Karpas-422 (cell line): ENCODE data around the gene GLDN. TPM values are rescaled to one million over a fixed set of nuclear protein-coding genes. Genes with fewer than 3 reads are reported as not detected.
"Not testable (repeated sequence)": the region's sequence is repeated elsewhere in the genome, so short reads cannot be mapped to it uniquely, and the experiment has no call there.

Source experiments
- DNase-seq: peaks from one replicate; pipeline ENCODE4 v3.0.0-alpha.2; 2015
- H2AFZ ChIP-seq: fragments of 200-600 bp; sonication (generic); 2 replicates; pipeline ENCODE4 v1.6.1; 2014; ENCODE audit warnings: antibody characterized with exemption, low read length, mixed read lengths
- H3K27ac ChIP-seq: fragments of 200-600 bp; sonication (generic); 2 replicates; pipeline ENCODE4 v1.5.1; 2014; ENCODE audit warnings: mild to moderate bottlenecking, low read length, moderate library complexity
- H3K27me3 ChIP-seq: fragments of 200-600 bp; sonication (generic); 2 replicates; pipeline ENCODE4 v1.6.1; 2014; ENCODE audit warnings: low read length, mixed read lengths
- H3K36me3 ChIP-seq: fragments of 200-600 bp; sonication (generic); 2 replicates; pipeline ENCODE4 v1.6.1; 2014; ENCODE audit warnings: low read length, mixed read lengths; ENCODE audit not compliant: insufficient read depth
- H3K4me1 ChIP-seq: fragments of 200-600 bp; sonication (generic); 2 replicates; pipeline ENCODE4 v1.6.1; 2014; ENCODE audit warnings: mild to moderate bottlenecking, low read length, mixed read lengths
- H3K4me2 ChIP-seq: fragments of 200-600 bp; sonication (generic); 2 replicates; pipeline ENCODE4 v1.6.1; 2014; ENCODE audit warnings: low read length, low read depth, mild to moderate bottlenecking; ENCODE audit not compliant: poor library complexity, severe bottlenecking
- H3K4me3 ChIP-seq: fragments of 200-600 bp; sonication (generic); 2 replicates; pipeline ENCODE4 v1.5.1; 2014; ENCODE audit warnings: mild to moderate bottlenecking, antibody characterized with exemption, low read length, mixed read lengths
- H3K79me2 ChIP-seq: fragments of 200-600 bp; sonication (generic); 2 replicates; pipeline ENCODE4 v1.6.1; 2014; ENCODE audit warnings: mild to moderate bottlenecking, low read length, mixed read lengths
- H3K9ac ChIP-seq: fragments of 200-600 bp; sonication (generic); 2 replicates; pipeline ENCODE4 v1.6.0; 2014; ENCODE audit warnings: low read length
- H3K9me2 ChIP-seq: fragments of 200-600 bp; sonication (generic), shearing (Covaris generic); replicated peaks from 2 replicates; pipeline ENCODE4 v1.6.0; 2014; ENCODE audit warnings: mild to moderate bottlenecking, low read length, moderate library complexity; ENCODE audit not compliant: insufficient read depth
- H3K9me3 ChIP-seq: fragments of 300-700, 200-600 bp; sonication (generic); 2 replicates; pipeline ENCODE4 v1.6.1; 2014; ENCODE audit warnings: low read length, mixed read lengths
- H4K20me1 ChIP-seq: fragments of 200-600 bp; sonication (generic); 2 replicates; pipeline ENCODE4 v1.6.1; 2014; ENCODE audit warnings: mild to moderate bottlenecking, antibody characterized with exemption, low read length, low read depth; ENCODE audit not compliant: insufficient read depth
- total RNA-seq: library from RNA; depleted of rRNA; stranded (reverse); fragments of >200 nt; shearing (Covaris generic); gene quantifications from 2 replicates; pipeline ENCODE4 v1.2.3, GENCODE V29; 2014; ENCODE audit warnings: low replicate concordance

Gene GLDN
- total RNA-seq, 1 experiment from 2014 or later, result not detected

DNA sequence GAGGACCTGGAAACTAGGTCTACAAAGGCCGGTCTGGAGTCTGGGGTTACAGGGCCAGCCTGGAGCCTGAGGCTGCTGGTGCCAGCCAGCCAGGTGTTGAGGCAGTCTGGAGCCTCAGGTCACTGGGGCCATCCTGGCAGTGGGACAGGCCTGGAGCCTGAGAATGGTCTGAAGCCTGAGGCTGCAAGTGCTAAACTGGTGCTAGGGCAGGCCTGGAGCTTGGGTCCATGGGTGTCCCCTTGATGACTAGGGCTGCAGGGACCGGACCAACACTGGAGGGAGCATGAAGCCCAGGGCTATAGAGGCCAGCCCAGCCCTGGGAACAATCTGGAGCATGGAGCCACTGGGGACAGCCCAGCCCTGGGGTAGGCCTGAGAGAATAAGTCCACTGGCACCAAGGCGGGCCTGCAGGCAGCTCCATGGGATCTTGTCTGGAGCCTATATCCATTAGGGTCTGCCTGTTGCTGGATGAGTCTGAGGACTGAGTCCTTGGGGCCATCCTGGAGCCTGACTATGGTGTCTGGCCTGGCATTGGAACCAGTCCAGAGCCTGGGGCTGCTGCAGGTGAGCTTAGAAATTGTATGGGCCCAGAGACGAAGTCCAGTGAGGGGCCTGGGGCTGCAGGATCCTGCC is 101.9 kb downstream of the GLDN start:
- Histone ChIP-seq H3K79me2 (no peaks in the 10 kb centered on the region), H3K27ac (no peak overlapping the region), H3K4me1 (no peaks in the 10 kb centered on the region), H3K27me3 (no peaks in the 10 kb centered on the region), H3K4me3 (no peak overlapping the region), H4K20me1 (no peaks in the 10 kb centered on the region), H3K36me3 (no peaks in the 10 kb centered on the region), H3K9me2 (no peaks in the 10 kb centered on the region), H3K9ac (no peak overlapping the region), H3K9me3 (no peaks in the 10 kb centered on the region), H2AFZ (no peak overlapping the region), H3K4me2 (no peak overlapping the region)
- DNase-seq, result no peak

DNA sequence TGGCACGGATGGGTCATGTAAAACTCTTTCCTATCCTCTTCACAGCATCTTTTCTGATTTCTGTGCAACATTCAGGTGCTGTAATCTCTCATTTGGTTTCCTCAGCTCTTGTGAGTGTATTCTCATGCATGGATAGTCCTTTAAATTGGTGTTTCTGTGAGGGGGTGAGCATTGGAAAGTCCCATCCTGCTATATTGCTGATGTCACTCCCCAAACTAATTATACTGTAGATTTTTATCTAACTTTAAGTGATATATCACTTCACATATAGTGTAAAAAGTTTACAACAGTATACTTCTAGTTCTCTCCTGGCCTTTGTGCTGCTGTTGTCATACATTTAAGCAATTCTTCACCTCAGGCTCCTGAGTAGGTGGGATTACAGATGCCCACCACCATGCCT is 102.7 kb downstream of the GLDN start:
- H3K36me3 ChIP-seq, result no peaks in the 10 kb centered on the region
- H3K4me1 ChIP-seq, result no peaks in the 10 kb centered on the region
- no peaks in the 10 kb centered on the region for H3K27me3 ChIP-seq
- H4K20me1 ChIP-seq, result no peaks in the 10 kb centered on the region
- no peak overlapping the region for H3K27ac ChIP-seq
- H3K4me3 ChIP-seq, result no peak overlapping the region
- no peaks in the 10 kb centered on the region for H3K9me2 ChIP-seq
- H3K9ac ChIP-seq, result no peak overlapping the region
- no peaks in the 10 kb centered on the region for H3K9me3 ChIP-seq
- no peak for DNase-seq
- no peaks in the 10 kb centered on the region for H3K79me2 ChIP-seq
- H3K4me2 ChIP-seq, result no peak overlapping the region
- H2AFZ ChIP-seq, result no peak overlapping the region

DNA sequence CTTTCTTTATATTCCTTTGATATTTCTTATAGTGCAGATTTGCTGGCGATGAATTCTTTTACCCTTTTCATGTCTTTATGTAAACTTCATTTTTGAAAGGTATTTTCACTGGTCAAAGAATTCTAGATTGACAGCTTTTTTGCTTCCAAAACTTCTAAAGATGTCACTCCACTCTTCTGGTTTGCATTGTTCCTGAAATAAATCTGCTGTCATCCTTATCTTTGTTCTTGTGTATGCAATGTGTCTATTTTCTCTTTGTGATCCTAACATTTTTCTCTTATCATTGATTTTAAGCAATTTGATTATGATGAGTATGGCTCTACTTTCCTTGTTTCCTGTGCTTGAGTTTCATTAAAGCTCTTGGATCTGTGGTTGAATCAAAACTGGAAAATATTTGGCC is 103.4 kb downstream of the GLDN start:
- Histone ChIP-seq H3K9ac (no peak overlapping the region), H3K36me3 (no peaks in the 10 kb centered on the region), H3K9me2 (no peaks in the 10 kb centered on the region), H2AFZ (no peak overlapping the region), H3K27me3 (no peaks in the 10 kb centered on the region), H4K20me1 (no peaks in the 10 kb centered on the region), H3K9me3 (no peaks in the 10 kb centered on the region), H3K27ac (no peak overlapping the region), H3K79me2 (no peaks in the 10 kb centered on the region), H3K4me1 (no peaks in the 10 kb centered on the region), H3K4me3 (no peak overlapping the region), H3K4me2 (no peak overlapping the region)
- DNase-seq, result no peak

DNA sequence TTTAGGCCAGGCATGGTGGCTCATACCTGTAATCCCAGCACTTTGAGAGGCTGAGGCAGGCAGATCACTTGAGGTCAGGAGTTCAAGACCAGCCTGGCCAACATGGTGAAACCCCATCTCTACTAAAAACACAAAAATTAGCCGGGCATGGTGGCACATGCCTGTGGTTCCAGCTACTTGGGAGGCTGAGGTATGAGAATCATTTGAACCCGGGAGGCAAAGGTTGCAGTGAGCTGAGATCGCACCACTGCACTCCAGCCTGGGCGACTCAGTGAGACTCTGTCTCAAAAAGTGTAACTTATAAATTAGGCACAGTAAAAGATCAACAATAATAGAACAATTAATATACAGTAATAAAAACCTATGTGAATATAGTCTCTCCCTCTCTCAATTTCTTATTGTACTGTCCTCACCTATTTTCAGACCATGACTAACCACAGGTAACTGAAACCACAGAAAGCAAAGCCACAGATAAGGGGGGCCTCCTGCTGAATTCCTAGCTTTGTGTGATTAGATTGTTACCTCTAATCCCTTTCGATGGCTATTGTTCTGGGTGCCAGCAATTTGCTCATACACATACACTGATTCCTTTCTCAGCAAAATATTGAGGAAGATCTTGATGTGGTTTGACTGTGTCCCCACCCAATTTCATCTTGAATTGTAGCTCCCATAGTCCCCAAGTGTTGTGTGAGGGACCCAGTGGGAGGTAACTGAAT is 104.7 kb downstream of the GLDN start:
- H3K79me2 ChIP-seq, H4K20me1 ChIP-seq, DNase-seq, H3K4me2 ChIP-seq, H3K27me3 ChIP-seq, H3K9ac ChIP-seq, H3K4me1 ChIP-seq, H3K9me3 ChIP-seq, H2AFZ ChIP-seq, H3K36me3 ChIP-seq, H3K9me2 ChIP-seq, H3K4me3 ChIP-seq, H3K27ac ChIP-seq: not testable (repeated sequence)

DNA sequence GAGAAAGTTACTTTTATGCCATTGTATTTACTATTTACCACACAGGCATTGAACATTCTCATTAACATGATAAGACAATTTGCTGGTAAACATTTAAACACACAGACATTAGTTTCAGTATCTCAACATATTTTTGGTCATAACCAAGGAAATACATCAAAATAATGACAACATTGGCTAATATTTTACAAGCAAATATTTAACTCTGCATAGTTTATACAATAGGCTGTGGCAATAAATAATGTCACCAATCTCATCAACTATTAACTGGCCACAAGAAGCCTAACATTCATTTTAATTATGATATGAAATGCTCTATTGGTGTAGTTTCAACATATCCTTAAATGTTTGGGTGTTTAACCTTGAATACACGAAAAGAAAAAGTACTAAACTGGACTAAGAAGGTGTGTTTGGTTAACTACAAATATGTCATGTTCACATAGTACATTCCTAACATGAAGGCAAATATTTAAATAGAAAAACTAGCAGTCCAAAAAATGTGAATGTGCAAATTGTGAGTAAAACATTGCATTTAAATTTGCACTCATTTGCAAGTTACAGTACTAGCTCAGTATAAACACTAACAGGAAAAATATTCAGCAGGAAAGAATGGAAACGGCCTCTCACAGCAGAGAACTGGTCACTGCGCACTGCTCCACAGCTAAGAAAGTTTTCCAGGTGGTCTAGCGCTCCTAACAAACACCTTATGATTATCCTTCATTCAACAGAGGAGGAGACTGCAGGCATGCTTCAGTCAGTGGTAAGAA is 106.6 kb downstream of the GLDN start:
- no peaks in the 10 kb centered on the region for H3K9me3 ChIP-seq
- H3K27me3 ChIP-seq, result no peaks in the 10 kb centered on the region
- DNase-seq, result no peak
- H3K9me2 ChIP-seq, result no peaks in the 10 kb centered on the region
- no peaks in the 10 kb centered on the region for H3K36me3 ChIP-seq
- no peak overlapping the region for H3K9ac ChIP-seq
- H3K4me3 ChIP-seq, result no peak overlapping the region
- no peaks in the 10 kb centered on the region for H4K20me1 ChIP-seq
- no peak overlapping the region for H2AFZ ChIP-seq
- H3K4me1 ChIP-seq, result no peaks in the 10 kb centered on the region
- no peaks in the 10 kb centered on the region for H3K79me2 ChIP-seq
- no peak overlapping the region for H3K4me2 ChIP-seq
- H3K27ac ChIP-seq, result no peak overlapping the region

DNA sequence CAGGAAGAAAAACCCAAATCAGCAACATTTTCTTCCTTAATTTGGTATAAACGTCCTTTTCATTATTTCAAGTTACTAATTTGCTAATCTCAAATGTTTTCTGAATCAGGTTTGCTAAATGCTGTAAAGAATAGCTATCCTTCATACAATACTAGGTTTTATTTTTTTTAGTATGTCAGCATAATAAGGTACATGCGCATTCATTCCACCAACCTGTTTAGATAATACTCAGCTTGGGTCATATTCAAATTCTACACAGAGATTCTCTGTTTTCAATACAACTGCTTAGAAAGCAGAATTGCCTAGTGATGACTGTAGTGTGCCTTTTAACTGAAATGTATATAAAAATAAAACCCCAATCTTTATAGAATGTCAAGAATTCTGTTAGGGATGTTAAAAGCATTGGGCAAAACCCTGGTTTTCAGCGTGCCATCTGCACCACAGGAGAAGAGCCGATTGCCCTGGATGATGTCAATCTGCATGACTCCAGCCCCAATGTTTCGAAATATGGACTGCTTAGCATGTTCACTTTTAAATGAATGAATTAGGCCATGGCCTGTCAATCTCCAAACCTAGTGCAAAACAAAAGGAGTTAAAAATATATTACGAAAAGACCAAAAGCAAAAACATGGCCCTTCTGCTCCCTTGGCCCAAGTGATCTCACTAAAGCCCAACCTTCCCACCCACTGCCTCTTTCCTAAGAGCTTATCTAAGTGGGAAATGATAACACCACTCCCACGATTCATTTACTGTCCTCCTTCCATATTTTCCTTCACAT is 107.4 kb downstream of the GLDN start:
- no peaks in the 10 kb centered on the region for H3K36me3 ChIP-seq
- no peaks in the 10 kb centered on the region for H4K20me1 ChIP-seq
- H3K9me2 ChIP-seq, result no peaks in the 10 kb centered on the region
- H3K9ac ChIP-seq, result no peak overlapping the region
- H2AFZ ChIP-seq, result no peak overlapping the region
- no peaks in the 10 kb centered on the region for H3K9me3 ChIP-seq
- H3K4me3 ChIP-seq, result no peak overlapping the region
- no peak overlapping the region for H3K4me2 ChIP-seq
- H3K27me3 ChIP-seq, result no peaks in the 10 kb centered on the region
- H3K4me1 ChIP-seq, result no peaks in the 10 kb centered on the region
- H3K79me2 ChIP-seq, result no peaks in the 10 kb centered on the region
- no peak for DNase-seq
- no peak overlapping the region for H3K27ac ChIP-seq

DNA sequence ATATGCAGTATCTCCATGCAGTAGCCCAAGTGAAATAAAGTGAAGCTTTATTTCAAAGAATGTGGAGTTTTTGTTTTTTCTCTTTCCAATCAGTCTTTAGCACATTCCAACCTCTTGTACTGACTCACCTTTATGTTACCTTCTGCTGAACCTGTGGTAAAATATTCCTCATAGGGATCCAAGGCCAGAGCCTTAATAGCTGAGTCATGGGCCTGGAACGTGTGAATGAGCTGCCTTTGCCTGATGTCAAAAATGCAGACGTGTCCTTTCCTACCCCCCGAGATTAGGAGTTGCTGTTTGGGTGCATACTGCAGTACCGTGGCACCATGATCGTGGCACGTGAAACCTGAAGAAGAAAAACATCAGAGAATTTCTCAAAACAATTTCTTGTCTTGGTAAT is 108.5 kb downstream of the GLDN start:
- Histone ChIP-seq H3K36me3 (no peaks in the 10 kb centered on the region), H3K79me2 (no peaks in the 10 kb centered on the region), H3K9ac (no peak overlapping the region), H3K4me2 (no peak overlapping the region), H3K4me1 (no peaks in the 10 kb centered on the region), H2AFZ (no peak overlapping the region), H4K20me1 (no peaks in the 10 kb centered on the region), H3K4me3 (no peak overlapping the region), H3K27me3 (no peaks in the 10 kb centered on the region), H3K9me2 (no peaks in the 10 kb centered on the region), H3K9me3 (no peaks in the 10 kb centered on the region), H3K27ac (no peak overlapping the region)
- DNase-seq, result no peak
